Tibial nerve (tissue), 4 donors: ENCODE results near the gene MLKL. TPM values are rescaled to one million over a fixed set of nuclear protein-coding genes. Genes with fewer than 3 reads are reported as not detected.

ENCODE experiments used
- DNase-seq, 2 donors: peaks; one replicate each; pipeline ENCODE4 v3.0.0-alpha.2; 2019; ENCODE audit warnings: low spot score in 2 of 2
- H3K27ac ChIP-seq, 4 donors: fragments of 200-600 bp; sonication (generic) in 3 of 4; one replicate each; pipeline ENCODE4 v1.5.1; 2017 to 2019; ENCODE audit warnings: mild to moderate bottlenecking in 1 of 4
- H3K27me3 ChIP-seq, 2 donors: fragments of 200-600 bp; sonication (generic) in 1 of 2; one replicate each; pipeline versions ENCODE4 v1.5.1 to v1.6.0; 2017 to 2019
- H3K36me3 ChIP-seq, 3 donors: fragments of 200-600 bp; sonication (generic); one replicate each; pipeline ENCODE4 v1.5.1; 2018 to 2019
- H3K4me1 ChIP-seq, 4 donors: fragments of 200-600 bp; sonication (generic) in 3 of 4; one replicate each; pipeline ENCODE4 v1.5.1; 2017 to 2019
- H3K4me3 ChIP-seq, 4 donors: fragments of 200-600 bp; sonication (generic) in 3 of 4; one replicate each; pipeline ENCODE4 v1.5.1; 2017 to 2019; ENCODE audit warnings: mild to moderate bottlenecking in 1 of 4, moderate library complexity in 1 of 4
- H3K9me3 ChIP-seq, 4 donors: fragments of 200-600 bp; sonication (generic) in 3 of 4; one replicate each; pipeline ENCODE4 v1.5.1; 2017 to 2019
- EP300 ChIP-seq, 2 donors: sonication (generic); formaldehyde crosslinking; IDR thresholded peaks; one replicate each; pipeline ENCODE4 v1.6.1; 2017; ENCODE audit warnings: antibody characterized with exemption in 2 of 2, mild to moderate bottlenecking in 1 of 2
- POLR2A ChIP-seq, 2 donors: fragments of 450-650 bp; IDR thresholded peaks; one replicate each; pipeline ENCODE4 v1.6.1; 2017; ENCODE audit warnings: antibody characterized with exemption in 2 of 2, mild to moderate bottlenecking in 2 of 2, moderate library complexity in 2 of 2
- WGBS, 2 donors: methylation state at CpG; one replicate each; pipeline ENCODE4 v1.1.5; 2018; 5-methylcytosine and 5-hydroxymethylcytosine counted together
- total RNA-seq, 4 donors: library from RNA; depleted of rRNA; stranded (reverse); fragments of >200 nt; gene quantifications; one replicate each; pipeline ENCODE4 v1.1.0, GENCODE V29; 2016
- TF ChIP-seq, protein P1 (sequence below), 5 experiments: fragments of 200-600 bp in 3 of 5; fragments of 450-650 bp in 2 of 5; sonication (generic) in 3 of 5; IDR thresholded peaks; one replicate each; pipeline ENCODE4 v1.5.1; 2016 to 2019; ENCODE audit warnings: antibody characterized with exemption in 5 of 5, mild to moderate bottlenecking in 3 of 5, moderate library complexity in 2 of 5

Gene MLKL
- total RNA-seq, 4 donors from 2014 or later, result 4.8 to 22.8 (median 10.2) TPM

DNA sequence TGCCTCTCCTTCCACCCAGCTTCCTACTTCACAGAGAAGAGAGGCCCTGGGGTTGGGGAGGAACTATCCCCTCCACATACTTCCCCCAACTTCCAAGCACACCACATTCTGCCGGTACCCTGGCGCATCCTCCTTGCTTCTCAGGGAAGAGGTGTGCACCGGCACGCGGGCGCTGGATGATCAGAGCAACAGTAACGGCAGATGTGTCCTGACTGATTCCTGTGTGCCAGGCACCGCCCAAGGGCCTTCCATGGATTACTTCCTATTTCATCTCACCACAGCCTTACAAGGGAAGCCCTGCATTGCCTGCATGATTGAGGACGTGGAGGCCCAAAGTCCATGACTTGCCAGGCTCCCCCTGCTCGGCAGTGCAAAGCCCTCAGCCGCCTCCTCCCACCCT lies 21.1 kb upstream of the MLKL start:
- H3K9me3 ChIP-seq, result peaks cover 0 to 6% (median 1%) of the 10 kb centered on the region in 4 donors
- DNase-seq, result no peak
- 86 to 87% methylated on average over 11 of the region's 11 CpGs for WGBS, 2 donors
- no peak overlapping the region for H3K4me3 ChIP-seq
- no peaks in the 10 kb centered on the region for H3K27me3 ChIP-seq
- H3K4me1 ChIP-seq, result peaks cover 0 to 21% (median 12%) of the 10 kb centered on the region in 4 donors
- H3K36me3 ChIP-seq, result peaks cover 0 to 25% (median 0%) of the 10 kb centered on the region in 3 donors
- peak overlapping the region in 1 of 4 donors; percentile 44 for H3K27ac ChIP-seq
- TF ChIP-seq POLR2A (IDR thresholded peaks at IDR 0.05) (no peak), EP300 (IDR thresholded peaks at IDR 0.05) (no peak)
- TF ChIP-seq, protein P1, sequence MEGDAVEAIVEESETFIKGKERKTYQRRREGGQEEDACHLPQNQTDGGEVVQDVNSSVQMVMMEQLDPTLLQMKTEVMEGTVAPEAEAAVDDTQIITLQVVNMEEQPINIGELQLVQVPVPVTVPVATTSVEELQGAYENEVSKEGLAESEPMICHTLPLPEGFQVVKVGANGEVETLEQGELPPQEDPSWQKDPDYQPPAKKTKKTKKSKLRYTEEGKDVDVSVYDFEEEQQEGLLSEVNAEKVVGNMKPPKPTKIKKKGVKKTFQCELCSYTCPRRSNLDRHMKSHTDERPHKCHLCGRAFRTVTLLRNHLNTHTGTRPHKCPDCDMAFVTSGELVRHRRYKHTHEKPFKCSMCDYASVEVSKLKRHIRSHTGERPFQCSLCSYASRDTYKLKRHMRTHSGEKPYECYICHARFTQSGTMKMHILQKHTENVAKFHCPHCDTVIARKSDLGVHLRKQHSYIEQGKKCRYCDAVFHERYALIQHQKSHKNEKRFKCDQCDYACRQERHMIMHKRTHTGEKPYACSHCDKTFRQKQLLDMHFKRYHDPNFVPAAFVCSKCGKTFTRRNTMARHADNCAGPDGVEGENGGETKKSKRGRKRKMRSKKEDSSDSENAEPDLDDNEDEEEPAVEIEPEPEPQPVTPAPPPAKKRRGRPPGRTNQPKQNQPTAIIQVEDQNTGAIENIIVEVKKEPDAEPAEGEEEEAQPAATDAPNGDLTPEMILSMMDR (IDR thresholded peaks at IDR 0.05), result no peak

DNA sequence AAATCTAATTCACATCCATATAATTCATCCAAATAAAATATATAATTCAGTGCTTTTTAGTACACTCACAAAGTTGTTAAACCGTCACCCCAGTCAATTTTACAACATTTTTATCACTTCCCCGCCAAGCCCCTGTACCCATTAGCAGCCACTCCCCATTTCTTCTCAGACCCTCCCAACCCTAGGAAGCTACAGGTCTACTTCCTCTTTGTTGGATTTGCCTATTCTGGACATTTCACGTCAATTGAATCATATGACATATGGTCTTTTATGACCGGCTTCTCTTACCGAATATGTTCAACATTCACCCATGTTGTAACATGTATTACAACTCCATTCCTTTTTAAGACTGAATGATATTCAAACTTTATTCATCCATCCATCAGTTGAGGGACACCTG lies 19.9 kb upstream of the MLKL start:
- Histone ChIP-seq H3K27ac (no peak overlapping the region), H3K4me1 (peaks cover 0 to 19% (median 9%) of the 10 kb centered on the region in 4 donors), H3K36me3 (peaks cover 0 to 28% (median 0%) of the 10 kb centered on the region in 3 donors), H3K27me3 (no peaks in the 10 kb centered on the region), H3K4me3 (no peak overlapping the region), H3K9me3 (no peaks in the 10 kb centered on the region)
- TF ChIP-seq POLR2A (IDR thresholded peaks at IDR 0.05), result no peak
- no peak for DNase-seq
- 76 to 78% methylated on average over 5 of the region's 5 CpGs for WGBS, 2 donors

DNA sequence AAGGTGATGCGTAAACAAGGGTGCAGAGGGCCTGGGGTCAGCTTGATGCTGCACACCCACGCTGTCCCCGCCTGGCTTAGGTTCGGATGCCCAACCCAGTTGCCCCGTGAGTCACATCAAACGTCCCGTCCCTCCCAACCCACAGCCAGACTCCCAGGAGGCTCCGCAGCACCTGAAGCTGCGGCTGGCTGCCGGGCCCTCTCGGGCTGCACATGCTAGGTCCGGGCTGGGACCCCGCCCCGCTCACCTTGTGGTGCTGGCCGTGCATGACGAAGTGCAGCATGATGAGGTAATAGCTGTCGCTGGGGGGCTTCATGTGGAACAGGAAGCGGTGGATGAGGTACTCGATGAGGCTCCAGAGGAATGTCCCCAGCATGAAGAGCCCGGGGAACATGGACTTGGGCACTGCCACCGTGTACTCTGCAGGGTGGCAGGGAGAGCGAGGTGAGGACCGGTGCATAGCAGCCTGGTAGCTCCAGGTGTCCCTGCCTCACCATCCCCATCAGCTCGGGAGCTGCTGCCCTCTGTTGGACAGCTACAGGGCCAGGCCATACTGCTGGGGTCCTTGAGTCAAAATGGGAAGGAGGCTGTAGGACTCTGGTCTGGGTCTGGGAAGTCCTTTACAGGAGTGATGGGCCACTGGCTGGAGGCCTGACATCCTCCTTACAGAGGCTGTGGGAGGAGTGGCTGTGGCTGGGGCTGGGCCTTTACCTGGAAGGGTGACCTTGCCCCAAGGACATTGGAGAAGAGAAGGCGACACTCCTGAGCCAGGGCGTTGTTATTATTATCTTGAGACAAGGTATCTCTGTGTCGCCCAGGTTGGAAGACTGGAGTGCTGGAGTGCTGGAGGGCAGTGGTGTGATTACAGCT lies 18.3 kb upstream of the MLKL start:
- Histone ChIP-seq H3K4me3 (no peak overlapping the region), H3K9me3 (no peaks in the 10 kb centered on the region), H3K36me3 (peaks cover 0 to 28% (median 0%) of the 10 kb centered on the region in 3 donors), H3K27ac (peak overlapping the region in 1 of 4 donors; percentile 17), H3K27me3 (no peaks in the 10 kb centered on the region), H3K4me1 (peaks cover 0 to 3% (median 0%) of the 10 kb centered on the region in 4 donors)
- no peak for DNase-seq
- 89 to 94% methylated on average over 27 of the region's 27 CpGs for WGBS, 2 donors
- TF ChIP-seq POLR2A (IDR thresholded peaks at IDR 0.05) (no peak), EP300 (IDR thresholded peaks at IDR 0.05) (no peak)
- TF ChIP-seq, protein P1 (IDR thresholded peaks at IDR 0.05), result no peak

DNA sequence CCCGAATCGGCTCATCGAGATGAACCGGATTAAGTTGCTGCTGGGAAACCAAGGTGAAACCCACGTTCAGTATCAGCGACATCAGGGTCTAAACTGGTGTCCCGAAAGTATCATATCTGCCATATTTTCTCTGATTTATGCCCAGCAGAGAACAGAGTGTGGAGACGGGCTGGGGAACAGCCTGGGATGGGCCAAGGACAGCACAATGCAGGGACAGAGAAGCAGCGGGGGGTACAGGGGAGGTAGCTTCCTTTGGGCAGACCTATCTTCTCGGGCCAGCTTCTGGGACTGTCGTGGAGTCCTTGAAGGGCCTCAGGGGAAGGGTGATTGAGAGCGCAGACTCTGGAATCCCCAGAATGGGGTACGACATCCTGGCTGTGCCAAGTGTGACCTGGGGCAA lies 17.5 kb upstream of the MLKL start:
- 87 to 91% methylated on average over 11 to 12 of the region's 13 CpGs for WGBS, 2 donors
- Histone ChIP-seq H3K4me1 (peaks cover 0 to 8% (median 0%) of the 10 kb centered on the region in 4 donors), H3K9me3 (no peaks in the 10 kb centered on the region), H3K27ac (peak overlapping the region in 1 of 4 donors; percentile 17), H3K4me3 (no peak overlapping the region), H3K27me3 (no peaks in the 10 kb centered on the region), H3K36me3 (peaks cover 0 to 28% (median 0%) of the 10 kb centered on the region in 3 donors)
- TF ChIP-seq EP300 (IDR thresholded peaks at IDR 0.05) (no peak), POLR2A (IDR thresholded peaks at IDR 0.05) (no peak)
- TF ChIP-seq, protein P1 (IDR thresholded peaks at IDR 0.05), result no peak
- DNase-seq, result no peak

DNA sequence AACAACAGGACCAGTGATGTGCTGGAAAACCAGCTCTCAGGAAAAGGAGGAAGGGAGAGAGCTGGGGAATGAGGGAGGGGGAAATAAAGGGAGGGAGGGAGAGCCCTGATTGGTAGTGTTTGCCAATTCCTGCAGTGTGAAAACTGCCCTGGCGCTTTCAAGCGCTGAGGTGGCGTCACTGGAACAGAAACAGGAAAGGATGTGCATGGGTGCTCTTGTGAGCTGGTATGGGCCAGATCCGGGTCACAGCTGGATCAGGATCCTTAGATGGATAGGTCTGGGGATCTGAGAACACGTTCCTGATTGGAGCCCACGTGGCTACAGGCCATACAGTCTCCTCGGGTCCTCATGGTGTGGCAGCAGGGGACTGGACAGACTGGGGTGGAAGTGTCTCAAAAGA lies 16.7 kb upstream of the MLKL start:
- Histone ChIP-seq H3K9me3 (no peaks in the 10 kb centered on the region), H3K4me3 (no peak overlapping the region), H3K27ac (peak overlapping the region in 1 of 4 donors; percentile 31), H3K36me3 (peaks cover 0 to 28% (median 0%) of the 10 kb centered on the region in 3 donors), H3K27me3 (no peaks in the 10 kb centered on the region), H3K4me1 (peaks cover 0 to 10% (median 0%) of the 10 kb centered on the region in 4 donors)
- no peak for DNase-seq
- TF ChIP-seq EP300 (IDR thresholded peaks at IDR 0.05), result no peak
- TF ChIP-seq POLR2A (IDR thresholded peaks at IDR 0.05), result no peak
- TF ChIP-seq, protein P1 (IDR thresholded peaks at IDR 0.05), result no peak
- 73 to 76% methylated on average over 7 of the region's 7 CpGs for WGBS, 2 donors
